ENCODE data around the gene HSPA14.
A peak's percentile ranks its signal among the peaks of the same experiment; 100 is the strongest.

Gene HSPA14

DNA sequence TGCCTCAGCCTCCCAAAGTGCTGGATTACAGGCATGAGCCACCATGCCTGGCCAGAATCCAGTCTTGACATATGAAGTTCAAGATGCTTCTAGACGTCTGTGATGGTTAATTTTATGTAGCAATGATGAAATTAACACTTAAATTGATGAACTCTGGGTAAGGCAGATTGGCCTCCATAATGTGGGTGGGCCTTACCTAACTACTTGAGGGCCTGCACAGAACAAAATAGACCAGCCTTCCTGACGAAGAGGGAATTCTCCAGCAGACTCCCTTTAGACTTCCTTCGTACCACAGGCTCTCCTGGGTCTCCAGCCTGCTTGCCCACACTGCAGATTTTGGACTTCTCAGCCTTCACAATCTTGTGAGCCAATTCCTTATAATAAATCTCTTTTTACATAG is 5.0 kb upstream of the HSPA14 start:
- no peak overlapping the region for H3K27ac Mint-ChIP-seq
- TF ChIP-seq, protein P1, sequence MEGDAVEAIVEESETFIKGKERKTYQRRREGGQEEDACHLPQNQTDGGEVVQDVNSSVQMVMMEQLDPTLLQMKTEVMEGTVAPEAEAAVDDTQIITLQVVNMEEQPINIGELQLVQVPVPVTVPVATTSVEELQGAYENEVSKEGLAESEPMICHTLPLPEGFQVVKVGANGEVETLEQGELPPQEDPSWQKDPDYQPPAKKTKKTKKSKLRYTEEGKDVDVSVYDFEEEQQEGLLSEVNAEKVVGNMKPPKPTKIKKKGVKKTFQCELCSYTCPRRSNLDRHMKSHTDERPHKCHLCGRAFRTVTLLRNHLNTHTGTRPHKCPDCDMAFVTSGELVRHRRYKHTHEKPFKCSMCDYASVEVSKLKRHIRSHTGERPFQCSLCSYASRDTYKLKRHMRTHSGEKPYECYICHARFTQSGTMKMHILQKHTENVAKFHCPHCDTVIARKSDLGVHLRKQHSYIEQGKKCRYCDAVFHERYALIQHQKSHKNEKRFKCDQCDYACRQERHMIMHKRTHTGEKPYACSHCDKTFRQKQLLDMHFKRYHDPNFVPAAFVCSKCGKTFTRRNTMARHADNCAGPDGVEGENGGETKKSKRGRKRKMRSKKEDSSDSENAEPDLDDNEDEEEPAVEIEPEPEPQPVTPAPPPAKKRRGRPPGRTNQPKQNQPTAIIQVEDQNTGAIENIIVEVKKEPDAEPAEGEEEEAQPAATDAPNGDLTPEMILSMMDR (IDR thresholded peaks at IDR 0.05; ENCODE audit: unreplicated experiment in 3 of 3), result no peak
- H3K4me1 Mint-ChIP-seq, result peaks cover 18% of the 10 kb centered on the region

DNA sequence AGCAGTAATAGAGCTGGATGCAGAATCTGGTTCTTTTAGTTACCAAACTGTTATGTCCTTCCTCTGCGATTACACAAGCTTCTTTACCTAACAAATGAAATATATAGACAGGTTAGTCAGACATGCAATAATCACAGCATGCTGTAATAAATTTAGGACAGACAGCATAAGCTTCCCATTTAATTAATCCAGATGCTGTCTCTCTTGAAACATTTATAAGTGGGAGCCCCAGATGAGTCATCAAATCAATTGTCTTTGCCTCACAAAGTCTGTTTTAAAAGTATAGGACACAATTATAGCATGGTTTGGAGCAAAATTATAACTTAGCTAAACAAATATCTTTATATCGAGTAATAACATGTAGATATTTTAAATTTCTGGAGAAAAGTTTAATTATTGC is 1.9 kb upstream of the HSPA14 start:
- TF ChIP-seq, protein P1 (IDR thresholded peaks at IDR 0.05; ENCODE audit: unreplicated experiment in 3 of 3), result no peak
- H3K27ac Mint-ChIP-seq, result peak overlapping the region; percentile 32 to 100 (median 61)
- H3K9me3 Mint-ChIP-seq, result no peaks in the 10 kb centered on the region
- no peaks in the 10 kb centered on the region for H3K27me3 Mint-ChIP-seq (ENCODE audit: low read depth)
- peaks cover 29% of the 10 kb centered on the region for H3K4me1 Mint-ChIP-seq
- H3K4me3 Mint-ChIP-seq, result peak overlapping the region in 2 of 3 experiments; percentile 13 to 44
- H3K36me3 Mint-ChIP-seq (ENCODE audit: low read depth), result peaks cover 14% of the 10 kb centered on the region

More for the DNA sequence above, 5.0 kb upstream of the HSPA14 start:
- Mint-ChIP-seq H3K4me3 (no peak overlapping the region), H3K36me3 (ENCODE audit: low read depth) (peaks cover 3% of the 10 kb centered on the region), H3K27me3 (ENCODE audit: low read depth) (peaks cover 4% of the 10 kb centered on the region), H3K9me3 (no peaks in the 10 kb centered on the region)

- peak overlapping the region; percentile 90 to 96 (median 92) for H3K4me3 Mint-ChIP-seq
- H3K27me3 Mint-ChIP-seq (ENCODE audit: low read depth), result no peaks in the 10 kb centered on the region
- H3K9me3 Mint-ChIP-seq, result no peaks in the 10 kb centered on the region
- peak overlapping the region; percentile 99 to 100 (median 100) for H3K27ac Mint-ChIP-seq
- H3K36me3 Mint-ChIP-seq (ENCODE audit: low read depth), result peaks cover 23% of the 10 kb centered on the region
- TF ChIP-seq, protein P1 (IDR thresholded peaks at IDR 0.05; ENCODE audit: unreplicated experiment in 3 of 3), result no peak
- H3K4me1 Mint-ChIP-seq, result peaks cover 29% of the 10 kb centered on the region
Measured at GRCh38 chr10:14837003-14837756, 926 bp upstream of the HSPA14 start.

DNA sequence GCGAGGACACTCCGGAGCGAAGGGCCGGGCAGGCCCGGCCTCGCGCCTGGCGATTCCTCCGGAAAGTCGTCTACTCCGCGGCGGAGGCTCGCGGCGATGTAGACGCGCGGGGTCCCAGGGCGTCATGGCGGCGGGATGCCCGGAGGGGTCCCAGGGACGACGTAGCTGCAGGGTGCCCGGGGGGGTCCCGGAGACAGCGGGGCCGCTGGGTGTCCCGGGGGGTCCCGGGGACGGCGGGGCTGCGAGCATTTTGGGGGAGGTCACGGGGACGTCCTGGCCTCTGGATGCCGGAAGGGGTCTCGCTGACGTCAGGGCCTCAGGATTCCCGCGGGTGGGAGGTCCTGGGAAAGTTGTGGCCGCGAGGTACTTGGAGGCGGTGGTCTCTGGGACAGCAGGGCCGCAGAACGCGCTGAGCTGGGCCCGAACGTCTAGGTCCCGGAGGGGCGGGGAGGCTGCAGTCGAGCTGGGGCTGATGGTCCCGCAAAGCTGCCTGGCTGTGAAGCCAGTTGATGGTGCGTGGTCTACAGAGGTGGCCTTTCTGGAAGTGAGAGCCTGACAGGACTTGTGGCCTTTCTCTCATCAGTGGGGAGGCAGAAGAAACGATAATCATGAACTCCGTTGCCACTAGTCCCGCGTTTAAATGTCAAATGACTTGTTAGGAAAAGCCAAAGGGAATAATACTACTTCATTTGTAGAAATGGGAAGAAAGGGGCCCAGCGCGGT is 637 bp downstream of the HSPA14 start:
- TF ChIP-seq, protein P1 (IDR thresholded peaks at IDR 0.05; ENCODE audit: unreplicated experiment in 3 of 3), result peak in 1 of 3 experiments; percentile 4
- Mint-ChIP-seq H3K4me1 (peaks cover 29% of the 10 kb centered on the region), H3K36me3 (ENCODE audit: low read depth) (peaks cover 37% of the 10 kb centered on the region), H3K27me3 (ENCODE audit: low read depth) (no peaks in the 10 kb centered on the region), H3K27ac (peak overlapping the region; percentile 99 to 100 (median 100)), H3K4me3 (peak overlapping the region; percentile 90 to 96 (median 92)), H3K9me3 (no peaks in the 10 kb centered on the region)

GRCh38 chr10:14839305-14839695 is 1.2 kb downstream of the HSPA14 start:
- TF ChIP-seq, protein P1 (IDR thresholded peaks at IDR 0.05; ENCODE audit: unreplicated experiment in 3 of 3), result no peak
- Mint-ChIP-seq H3K9me3 (no peaks in the 10 kb centered on the region), H3K27ac (peak overlapping the region; percentile 92 to 100 (median 100)), H3K4me1 (peaks cover 29% of the 10 kb centered on the region), H3K4me3 (peak overlapping the region; percentile 90 to 96 (median 92)), H3K27me3 (ENCODE audit: low read depth) (no peaks in the 10 kb centered on the region), H3K36me3 (ENCODE audit: low read depth) (peaks cover 40% of the 10 kb centered on the region)
